Mesenchymal stem cell (in vitro differentiated cells and primary cell): Measurements from ENCODE around the gene SPRED3.

Source experiments
- DNase-seq: peaks from one replicate; pipeline ENCODE4 v3.0.0-alpha.2; 2013
- H2AFZ ChIP-seq: one replicate; pipeline ENCODE4 v1.6.1; 2013; ENCODE audit warnings: low read depth, mild to moderate bottlenecking, control low read depth, inconsistent platforms, low read length, moderate library complexity
- H2AK5ac ChIP-seq: 2 replicates; pipeline ENCODE4 v1.6.1; 2013; ENCODE audit warnings: low read length, moderate library complexity, mild to moderate bottlenecking, inconsistent platforms; ENCODE audit not compliant: severe bottlenecking
- H2BK120ac ChIP-seq: one replicate; pipeline ENCODE4 v1.6.1; 2013; ENCODE audit warnings: low read depth, mild to moderate bottlenecking, inconsistent platforms, low read length, moderate library complexity
- H2BK12ac ChIP-seq, 2 experiments: one replicate each; pipeline ENCODE4 v1.6.1; 2013; ENCODE audit warnings: inconsistent platforms in 2 of 2, low read length in 2 of 2, mild to moderate bottlenecking in 2 of 2, moderate library complexity in 2 of 2, control low read depth in 1 of 2
- H2BK15ac ChIP-seq: one replicate; pipeline ENCODE4 v1.6.1; 2013; ENCODE audit warnings: mild to moderate bottlenecking, low read depth, inconsistent platforms; ENCODE audit not compliant: poor library complexity, severe bottlenecking
- H2BK5ac ChIP-seq: 2 replicates; pipeline ENCODE4 v1.6.1; 2013; ENCODE audit warnings: low read depth, mild to moderate bottlenecking, low read length, control low read depth, inconsistent platforms; ENCODE audit not compliant: poor library complexity, severe bottlenecking
- H3K14ac ChIP-seq, 2 experiments: one replicate each; pipeline ENCODE4 v1.6.1; 2013; ENCODE audit warnings: inconsistent platforms in 2 of 2, low read length in 2 of 2, control low read depth in 1 of 2, mild to moderate bottlenecking in 1 of 2, moderate library complexity in 1 of 2
- H3K18ac ChIP-seq, 2 experiments: one replicate each; pipeline ENCODE4 v1.6.1; 2013; ENCODE audit warnings: inconsistent platforms in 2 of 2, low read length in 2 of 2, control low read depth in 1 of 2, low read depth in 1 of 2, mild to moderate bottlenecking in 1 of 2
- H3K23ac ChIP-seq, 2 experiments: one replicate each; pipeline ENCODE4 v1.6.1; 2013; ENCODE audit warnings: inconsistent platforms in 2 of 2, low read length in 2 of 2, mild to moderate bottlenecking in 2 of 2, moderate library complexity in 2 of 2, control low read depth in 1 of 2
- H3K27ac ChIP-seq: 2 replicates; pipeline ENCODE4 v1.5.1; 2013; ENCODE audit warnings: mild to moderate bottlenecking, moderate library complexity, low read length, control low read depth, inconsistent platforms; ENCODE audit not compliant: poor library complexity, severe bottlenecking
- H3K27me3 ChIP-seq, 2 experiments: 2 replicates each; pipeline versions ENCODE4 v1.6.1 to v1.7.0; 2013; ENCODE audit warnings: low read length in 2 of 2, mild to moderate bottlenecking in 2 of 2, moderate library complexity in 2 of 2, control low read depth in 1 of 2, inconsistent platforms in 1 of 2; ENCODE audit not compliant: control insufficient read depth in 1 of 2, insufficient read depth in 1 of 2
- H3K36me3 ChIP-seq, 2 experiments: 2 replicates each; pipeline versions ENCODE4 v1.6.1 to v1.7.0; 2013; ENCODE audit warnings: low read length in 2 of 2, control low read depth in 1 of 2, inconsistent platforms in 1 of 2, low read depth in 1 of 2, mild to moderate bottlenecking in 1 of 2; ENCODE audit not compliant: insufficient read depth in 2 of 2, control insufficient read depth in 1 of 2
- H3K4ac ChIP-seq, 2 experiments: one replicate each; pipeline ENCODE4 v1.6.1; 2013; ENCODE audit warnings: inconsistent platforms in 2 of 2, low read length in 2 of 2, mild to moderate bottlenecking in 2 of 2, moderate library complexity in 2 of 2, control low read depth in 1 of 2, low read depth in 1 of 2
- H3K4me1 ChIP-seq: 2 replicates; pipeline ENCODE4 v1.6.1; 2013; ENCODE audit warnings: low read depth, low read length, control low read depth; ENCODE audit not compliant: control insufficient read depth, insufficient read depth
- H3K4me2 ChIP-seq: 2 replicates; pipeline ENCODE4 v1.6.1; 2013; ENCODE audit warnings: low read length, mild to moderate bottlenecking, inconsistent platforms; ENCODE audit not compliant: poor library complexity, severe bottlenecking
- H3K4me3 ChIP-seq, 2 experiments: 2 replicates each; pipeline versions ENCODE4 v1.5.1 to v1.7.0; 2013; ENCODE audit warnings: low read length in 2 of 2, mild to moderate bottlenecking in 2 of 2, control low read depth in 1 of 2, low read depth in 1 of 2; ENCODE audit not compliant: insufficient read depth in 1 of 2
- H3K79me1 ChIP-seq: replicated peaks from 2 replicates; pipeline ENCODE4 v1.6.1; 2013; ENCODE audit warnings: mild to moderate bottlenecking, control low read depth, low read length, inconsistent platforms; ENCODE audit not compliant: poor library complexity, severe bottlenecking
- H3K9ac ChIP-seq: 2 replicates; pipeline ENCODE4 v1.7.0; 2013; ENCODE audit warnings: mild to moderate bottlenecking, low read length, moderate library complexity
- H3K9me3 ChIP-seq: 2 replicates; pipeline ENCODE4 v1.7.0; 2013; ENCODE audit warnings: mild to moderate bottlenecking, low read length; ENCODE audit not compliant: control insufficient read depth
- H4K8ac ChIP-seq: one replicate; pipeline ENCODE4 v1.6.1; 2013; ENCODE audit warnings: inconsistent platforms, mild to moderate bottlenecking, low read length, moderate library complexity
- H4K91ac ChIP-seq: one replicate; pipeline ENCODE4 v1.6.1; 2013; ENCODE audit warnings: mild to moderate bottlenecking, low read length, inconsistent platforms
- WGBS: methylation state at CpG from one replicate; pipeline ENCODE4 v1.1.7; 2013; ENCODE audit warnings: mixed read lengths; 5-methylcytosine and 5-hydroxymethylcytosine counted together

Gene SPRED3

DNA sequence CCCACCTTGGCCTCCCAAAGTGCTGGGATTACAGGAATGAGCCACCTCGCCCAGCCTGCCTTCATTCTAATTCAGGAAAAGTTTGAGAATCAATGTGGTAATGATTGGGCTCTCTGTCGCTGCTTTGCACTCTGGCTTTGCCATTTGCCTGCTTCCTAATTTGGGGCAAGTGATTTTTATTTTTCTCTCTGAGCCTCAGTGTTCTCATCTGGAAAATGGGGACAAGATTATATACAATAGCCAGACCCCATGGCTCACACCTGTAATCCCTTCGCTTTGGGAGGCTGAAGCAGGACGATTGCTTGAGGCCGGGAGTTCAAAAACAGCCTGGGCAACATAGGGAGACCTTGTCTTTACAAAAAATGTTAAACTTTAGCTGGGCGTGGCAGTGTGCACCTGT, 48.8 kb downstream of the SPRED3 start:
- H3K4me2 ChIP-seq, result no peak overlapping the region
- no peak overlapping the region for H3K18ac ChIP-seq
- H3K4me1 ChIP-seq, result no peaks in the 10 kb centered on the region
- H4K91ac ChIP-seq, result no peak overlapping the region
- no peak overlapping the region for H3K4ac ChIP-seq
- no peaks in the 10 kb centered on the region for H3K79me1 ChIP-seq
- H3K9me3 ChIP-seq, result no peaks in the 10 kb centered on the region
- WGBS, result 86% methylated on average over 6 of the region's 6 CpGs
- no peak overlapping the region for H2BK5ac ChIP-seq
- no peak overlapping the region for H2BK15ac ChIP-seq
- H3K23ac ChIP-seq, result no peak overlapping the region
- no peak overlapping the region for H4K8ac ChIP-seq
- no peak overlapping the region for H2AFZ ChIP-seq
- no peak overlapping the region for H3K9ac ChIP-seq
- H3K36me3 ChIP-seq, result no peaks in the 10 kb centered on the region
- no peak overlapping the region for H2BK12ac ChIP-seq
- H3K14ac ChIP-seq, result no peak overlapping the region
- no peak overlapping the region for H3K27ac ChIP-seq
- no peak overlapping the region for H2BK120ac ChIP-seq
- H2AK5ac ChIP-seq, result no peak overlapping the region
- peaks cover 27 to 32% of the 10 kb centered on the region in 2 experiments for H3K27me3 ChIP-seq
- H3K4me3 ChIP-seq, result no peak overlapping the region
- no peak for DNase-seq

DNA sequence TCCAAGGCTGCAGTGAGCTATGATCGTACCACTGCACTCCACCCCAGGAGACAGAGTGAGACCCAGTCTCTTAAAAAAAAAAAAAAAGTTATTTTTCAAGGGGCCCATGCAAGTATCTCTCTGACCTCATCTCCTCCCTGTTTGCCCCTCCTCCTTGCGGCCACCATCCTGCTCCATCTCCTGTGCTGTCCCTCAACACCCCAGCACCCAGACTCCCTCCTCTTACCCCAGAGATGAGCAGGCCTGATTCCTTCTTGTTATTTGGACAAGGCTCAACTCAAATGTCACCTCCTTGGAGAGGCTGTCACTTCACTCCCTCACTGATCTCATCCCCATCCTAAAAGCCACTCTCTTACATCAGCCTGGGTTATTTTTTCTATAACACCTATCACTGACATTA, 49.4 kb downstream of the SPRED3 start:
- no peak overlapping the region for H3K14ac ChIP-seq
- no peaks in the 10 kb centered on the region for H3K36me3 ChIP-seq
- H3K27me3 ChIP-seq, result peaks cover 27 to 32% of the 10 kb centered on the region in 2 experiments
- H3K79me1 ChIP-seq, result no peaks in the 10 kb centered on the region
- H3K18ac ChIP-seq, result no peak overlapping the region
- no peaks in the 10 kb centered on the region for H3K4me1 ChIP-seq
- no peak overlapping the region for H3K4me3 ChIP-seq
- no peak overlapping the region for H4K8ac ChIP-seq
- no peak overlapping the region for H2AFZ ChIP-seq
- no peak overlapping the region for H2BK12ac ChIP-seq
- no peak overlapping the region for H4K91ac ChIP-seq
- H3K4ac ChIP-seq, result no peak overlapping the region
- H3K4me2 ChIP-seq, result no peak overlapping the region
- H3K9ac ChIP-seq, result no peak overlapping the region
- DNase-seq, result no peak
- no peak overlapping the region for H3K23ac ChIP-seq
- H2BK5ac ChIP-seq, result no peak overlapping the region
- no peak overlapping the region for H2BK120ac ChIP-seq
- 95% methylated on average over 2 of the region's 2 CpGs for WGBS
- no peak overlapping the region for H2BK15ac ChIP-seq
- no peak overlapping the region for H2AK5ac ChIP-seq
- H3K27ac ChIP-seq, result no peak overlapping the region
- H3K9me3 ChIP-seq, result no peaks in the 10 kb centered on the region

DNA sequence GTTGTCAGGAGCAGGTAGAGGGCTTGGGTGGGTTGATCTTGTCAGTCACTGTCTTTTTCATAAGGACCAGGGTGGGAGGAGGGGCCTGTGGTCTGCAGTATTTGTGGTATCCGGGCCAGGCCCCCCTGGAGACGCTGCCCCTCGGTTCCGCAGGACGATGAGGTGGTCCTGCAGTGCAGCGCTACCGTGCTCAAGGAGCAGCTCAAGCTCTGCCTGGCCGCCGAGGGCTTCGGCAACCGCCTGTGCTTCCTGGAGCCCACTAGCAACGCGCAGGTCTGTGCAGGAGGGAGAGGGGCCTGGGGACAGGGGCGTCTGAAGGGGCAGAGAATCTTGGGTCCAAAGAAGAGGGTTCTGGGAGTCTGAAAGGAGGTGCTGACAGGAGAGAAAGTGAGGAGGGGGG, 52.1 kb downstream of the SPRED3 start:
- Histone ChIP-seq H3K9ac (no peak overlapping the region), H2BK12ac (no peak overlapping the region), H3K36me3 (no peaks in the 10 kb centered on the region), H3K9me3 (no peaks in the 10 kb centered on the region), H4K91ac (no peak overlapping the region), H2BK5ac (no peak overlapping the region), H3K14ac (no peak overlapping the region), H3K27ac (no peak overlapping the region), H3K4ac (no peak overlapping the region), H3K79me1 (no peaks in the 10 kb centered on the region), H2AFZ (no peak overlapping the region), H3K4me2 (no peak overlapping the region), H2BK15ac (no peak overlapping the region), H4K8ac (no peak overlapping the region), H3K4me1 (no peaks in the 10 kb centered on the region), H3K27me3 (peaks cover 16 to 25% of the 10 kb centered on the region in 2 experiments), H2BK120ac (no peak overlapping the region), H3K23ac (no peak overlapping the region), H2AK5ac (no peak overlapping the region), H3K18ac (no peak overlapping the region), H3K4me3 (no peak overlapping the region)
- 81% methylated on average over 14 of the region's 14 CpGs for WGBS
- no peak for DNase-seq

DNA sequence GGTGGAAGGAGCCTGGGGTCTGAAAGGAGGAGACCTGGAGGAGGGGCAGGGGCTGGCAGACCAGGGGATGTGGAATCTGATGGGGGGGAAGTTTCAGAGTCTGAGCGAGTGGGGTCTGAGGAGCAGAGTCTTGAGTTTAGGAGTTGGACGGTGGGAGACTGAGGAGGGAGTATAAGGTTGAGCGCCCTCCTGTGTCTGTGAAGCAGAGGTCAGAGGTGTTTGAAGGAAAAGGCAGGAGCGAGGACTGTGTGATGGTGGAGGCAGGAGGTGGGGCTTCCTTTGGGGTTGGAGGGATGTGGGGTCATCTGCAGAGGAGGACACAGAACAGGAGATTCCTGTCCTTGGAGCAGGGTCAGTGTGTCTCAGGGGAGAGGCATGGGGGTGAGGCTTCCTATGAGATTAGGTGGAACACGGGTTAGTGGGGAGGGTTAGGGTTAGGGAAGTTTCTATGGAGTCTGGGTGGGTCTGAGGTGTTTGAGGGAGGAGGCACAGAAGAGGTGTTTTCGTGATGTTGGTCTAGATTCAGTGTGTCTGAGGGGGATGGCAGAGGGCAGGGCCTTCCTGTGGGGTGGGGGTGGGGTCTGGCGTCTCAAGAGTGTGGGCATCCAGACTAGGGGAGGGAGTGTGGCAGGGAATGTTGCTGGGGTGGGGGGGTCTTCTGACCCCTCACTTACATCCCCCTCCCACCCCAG, 53.3 kb downstream of the SPRED3 start:
- no peak overlapping the region for H2BK5ac ChIP-seq
- no peak overlapping the region for H3K27ac ChIP-seq
- no peak overlapping the region for H4K8ac ChIP-seq
- H3K18ac ChIP-seq, result no peak overlapping the region
- 47% methylated on average over 6 of the region's 7 CpGs for WGBS
- no peaks in the 10 kb centered on the region for H3K36me3 ChIP-seq
- H3K23ac ChIP-seq, result no peak overlapping the region
- no peak overlapping the region for H2AK5ac ChIP-seq
- no peak overlapping the region for H4K91ac ChIP-seq
- no peak overlapping the region for H2AFZ ChIP-seq
- no peak overlapping the region for H2BK12ac ChIP-seq
- H3K14ac ChIP-seq, result no peak overlapping the region
- DNase-seq, result no peak
- H3K79me1 ChIP-seq, result no peaks in the 10 kb centered on the region
- no peaks in the 10 kb centered on the region for H3K4me1 ChIP-seq
- no peak overlapping the region for H3K4me2 ChIP-seq
- no peak overlapping the region for H3K4ac ChIP-seq
- H3K27me3 ChIP-seq, result peaks cover 16 to 25% of the 10 kb centered on the region in 2 experiments
- H2BK120ac ChIP-seq, result no peak overlapping the region
- no peaks in the 10 kb centered on the region for H3K9me3 ChIP-seq
- no peak overlapping the region for H3K4me3 ChIP-seq
- no peak overlapping the region for H2BK15ac ChIP-seq
- no peak overlapping the region for H3K9ac ChIP-seq
